GM12873 (cell line): ENCODE results near the gene CMA1.

ENCODE experiments used
- TF ChIP-seq, protein P1 (sequence below): IDR thresholded peaks from 2 replicates; pipeline ENCODE4 v1.5.1; 2012; ENCODE audit warnings: low read depth, mild to moderate bottlenecking, moderate library complexity, low read length, control low read depth; ENCODE audit not compliant: insufficient read depth; ENCODE audit errors: missing control alignments

Gene CMA1, protein sequence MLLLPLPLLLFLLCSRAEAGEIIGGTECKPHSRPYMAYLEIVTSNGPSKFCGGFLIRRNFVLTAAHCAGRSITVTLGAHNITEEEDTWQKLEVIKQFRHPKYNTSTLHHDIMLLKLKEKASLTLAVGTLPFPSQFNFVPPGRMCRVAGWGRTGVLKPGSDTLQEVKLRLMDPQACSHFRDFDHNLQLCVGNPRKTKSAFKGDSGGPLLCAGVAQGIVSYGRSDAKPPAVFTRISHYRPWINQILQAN

DNA sequence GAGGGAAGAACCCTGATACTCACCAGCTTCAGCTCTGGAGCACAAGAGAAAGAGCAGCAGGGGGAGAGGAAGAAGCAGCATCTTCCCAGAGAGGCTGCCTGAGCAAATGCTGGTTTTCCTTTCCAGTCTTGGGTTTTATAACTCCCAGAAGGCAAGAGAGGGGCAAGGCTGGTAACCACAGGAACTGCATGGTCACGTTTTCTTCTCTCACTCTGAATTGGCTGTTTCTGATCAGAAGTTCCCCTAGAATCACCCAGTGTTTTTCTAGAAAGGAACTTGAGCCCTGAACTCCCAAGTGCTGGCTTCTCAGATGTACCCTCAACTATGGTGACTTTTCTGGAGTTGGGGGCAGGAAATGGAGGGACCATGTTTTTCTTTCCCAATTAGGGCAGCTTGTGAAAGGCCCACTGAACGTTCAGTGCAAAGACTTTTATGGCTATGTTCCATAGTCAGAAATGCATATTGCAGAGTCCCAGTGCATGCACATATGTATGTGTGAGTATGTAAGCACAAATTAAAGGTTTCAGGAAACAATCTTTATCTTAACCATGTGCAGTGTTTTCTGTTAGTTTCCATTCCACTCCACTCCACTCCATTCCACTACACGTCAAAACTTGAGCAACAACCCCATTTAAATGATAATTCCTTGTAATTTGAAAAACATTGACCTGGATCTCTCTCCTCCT, at the start of gene CMA1:
CMA1 (minus strand) TSS at position 111 of the 686 bp plus-strand sequence; CDS start at position 81, 30 bp downstream.
- TF ChIP-seq, protein P1, sequence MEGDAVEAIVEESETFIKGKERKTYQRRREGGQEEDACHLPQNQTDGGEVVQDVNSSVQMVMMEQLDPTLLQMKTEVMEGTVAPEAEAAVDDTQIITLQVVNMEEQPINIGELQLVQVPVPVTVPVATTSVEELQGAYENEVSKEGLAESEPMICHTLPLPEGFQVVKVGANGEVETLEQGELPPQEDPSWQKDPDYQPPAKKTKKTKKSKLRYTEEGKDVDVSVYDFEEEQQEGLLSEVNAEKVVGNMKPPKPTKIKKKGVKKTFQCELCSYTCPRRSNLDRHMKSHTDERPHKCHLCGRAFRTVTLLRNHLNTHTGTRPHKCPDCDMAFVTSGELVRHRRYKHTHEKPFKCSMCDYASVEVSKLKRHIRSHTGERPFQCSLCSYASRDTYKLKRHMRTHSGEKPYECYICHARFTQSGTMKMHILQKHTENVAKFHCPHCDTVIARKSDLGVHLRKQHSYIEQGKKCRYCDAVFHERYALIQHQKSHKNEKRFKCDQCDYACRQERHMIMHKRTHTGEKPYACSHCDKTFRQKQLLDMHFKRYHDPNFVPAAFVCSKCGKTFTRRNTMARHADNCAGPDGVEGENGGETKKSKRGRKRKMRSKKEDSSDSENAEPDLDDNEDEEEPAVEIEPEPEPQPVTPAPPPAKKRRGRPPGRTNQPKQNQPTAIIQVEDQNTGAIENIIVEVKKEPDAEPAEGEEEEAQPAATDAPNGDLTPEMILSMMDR = no peak

DNA sequence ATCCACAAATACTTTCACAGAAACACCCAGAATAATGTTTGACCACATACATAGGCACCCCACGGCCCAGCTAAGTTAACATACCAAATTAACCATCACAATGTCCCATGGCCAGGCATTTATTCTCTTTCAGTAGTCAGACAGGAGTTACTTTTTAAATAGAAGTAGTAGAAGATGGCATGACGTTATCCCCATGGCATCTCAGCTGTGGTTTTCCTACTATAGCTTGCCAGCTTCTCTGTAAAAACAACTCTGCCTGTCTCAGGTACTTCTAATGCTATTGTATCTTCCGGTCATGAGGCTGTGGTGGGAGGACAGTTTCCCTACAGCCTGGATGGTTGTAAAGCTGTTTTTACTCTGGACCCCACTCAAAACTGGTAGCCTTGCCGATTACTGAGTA, 48.7 kb upstream of the CMA1 start:
- TF ChIP-seq, protein P1 = no peak

DNA sequence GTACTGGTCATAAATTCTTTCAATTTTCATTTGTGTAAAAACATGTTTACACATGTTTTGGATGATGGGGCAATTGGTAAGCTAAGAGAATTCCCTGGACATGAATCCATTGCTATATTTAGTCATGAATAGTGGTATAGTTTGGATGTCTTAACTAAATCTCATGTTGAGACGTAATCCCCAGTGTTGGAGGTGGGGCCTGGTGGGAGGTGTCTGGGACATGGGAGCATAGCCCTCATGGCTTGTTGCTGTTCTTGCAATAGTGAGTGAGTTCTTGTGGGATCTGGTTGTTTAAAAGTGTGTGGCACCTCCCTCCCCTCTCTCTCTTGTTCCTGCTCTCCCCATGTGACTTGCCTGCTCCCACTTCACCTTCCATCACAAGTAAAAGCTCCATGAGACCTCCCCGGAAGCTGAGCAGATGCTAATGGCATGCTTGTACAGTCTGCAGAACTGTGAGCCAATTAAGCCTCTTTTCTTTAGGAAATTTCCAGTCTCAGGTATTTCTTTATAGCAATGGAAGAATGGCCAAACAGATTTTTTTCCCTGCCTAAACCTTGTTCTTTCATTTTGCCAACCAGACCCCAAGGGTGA, 34.4 kb upstream of the CMA1 start:
- TF ChIP-seq, protein P1 = no peak

DNA sequence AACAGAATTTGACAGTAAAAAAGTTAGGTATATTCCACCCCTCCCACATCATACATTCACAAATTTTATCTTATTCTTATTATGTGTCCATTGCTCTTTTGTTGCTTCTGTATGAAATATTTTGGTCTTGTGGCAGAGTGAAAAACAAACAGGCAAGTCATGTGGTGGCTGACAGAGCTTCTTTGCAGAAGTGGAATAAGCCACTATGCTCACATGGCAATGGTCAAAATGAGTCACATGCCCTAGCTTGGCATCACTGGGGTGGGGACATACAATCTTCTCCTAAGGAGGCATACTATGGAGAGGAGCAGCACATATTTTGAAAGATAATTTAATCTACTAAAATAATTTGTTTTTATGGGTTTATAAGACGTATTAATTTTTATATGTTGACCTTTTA, 27.7 kb upstream of the CMA1 start:
- TF ChIP-seq, protein P1 = no peak

DNA sequence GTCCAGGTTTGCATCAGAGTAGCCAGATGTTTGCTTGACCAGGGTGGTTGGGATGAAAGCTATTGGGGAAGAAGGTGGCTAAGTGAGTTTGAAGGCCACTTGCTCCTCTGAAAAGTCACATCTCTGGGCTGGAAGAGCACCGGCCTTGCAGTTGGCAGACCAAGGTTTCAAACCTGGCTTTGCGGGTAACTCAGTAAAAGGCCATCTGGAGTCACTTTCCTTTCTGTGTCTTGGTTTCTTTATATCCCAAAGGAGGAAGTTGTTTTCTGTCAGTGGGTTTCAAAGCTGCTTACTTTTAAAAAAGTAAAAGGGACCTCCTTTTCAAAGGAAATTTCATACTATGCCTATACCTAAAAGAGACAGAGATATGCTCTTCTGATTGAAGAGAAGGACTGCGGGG, 26.2 kb upstream of the CMA1 start:
- TF ChIP-seq, protein P1 = no peak

DNA sequence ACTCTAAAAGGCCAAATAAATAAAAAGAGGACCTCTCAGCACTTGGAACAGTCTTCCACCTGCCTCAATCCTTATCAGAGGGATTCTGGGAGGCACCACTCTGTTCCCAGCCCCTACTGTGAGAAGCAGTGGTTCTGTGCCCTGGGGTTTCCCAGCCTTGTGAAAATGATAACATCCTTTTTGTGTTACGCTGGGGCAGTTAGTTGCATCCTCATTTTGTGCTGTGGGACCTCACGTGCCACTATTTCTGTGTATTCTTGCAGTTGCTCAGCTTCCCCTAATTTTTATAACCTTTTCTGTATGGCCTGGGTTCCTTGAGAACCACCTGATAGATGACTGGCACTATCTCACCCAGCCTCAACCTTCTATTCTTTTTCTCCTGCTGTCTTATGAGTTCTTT, 10.8 kb upstream of the CMA1 start:
- TF ChIP-seq, protein P1 = no peak

DNA sequence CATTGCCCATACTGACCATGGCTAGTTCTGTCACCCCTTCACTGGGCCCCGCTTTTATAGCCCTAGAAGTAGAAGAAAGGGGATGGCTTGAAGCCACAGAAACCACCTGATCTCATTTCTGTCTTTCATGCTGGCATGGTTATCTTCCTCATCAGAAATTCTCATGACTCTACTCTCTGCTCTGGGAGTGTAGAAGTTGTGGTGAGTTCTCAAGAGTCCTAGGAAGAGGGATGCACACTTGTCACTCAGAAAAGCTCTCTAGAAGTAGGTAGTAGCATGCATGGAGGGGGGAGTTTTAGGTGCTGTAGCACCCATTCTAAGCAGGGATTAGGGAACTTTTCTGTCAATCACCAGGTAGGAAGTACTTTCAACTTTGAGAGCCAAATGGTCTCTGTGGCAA, 6.1 kb upstream of the CMA1 start:
- TF ChIP-seq, protein P1 = no peak
